ENCODE results near the gene NHLH2.

Gene NHLH2

DNA sequence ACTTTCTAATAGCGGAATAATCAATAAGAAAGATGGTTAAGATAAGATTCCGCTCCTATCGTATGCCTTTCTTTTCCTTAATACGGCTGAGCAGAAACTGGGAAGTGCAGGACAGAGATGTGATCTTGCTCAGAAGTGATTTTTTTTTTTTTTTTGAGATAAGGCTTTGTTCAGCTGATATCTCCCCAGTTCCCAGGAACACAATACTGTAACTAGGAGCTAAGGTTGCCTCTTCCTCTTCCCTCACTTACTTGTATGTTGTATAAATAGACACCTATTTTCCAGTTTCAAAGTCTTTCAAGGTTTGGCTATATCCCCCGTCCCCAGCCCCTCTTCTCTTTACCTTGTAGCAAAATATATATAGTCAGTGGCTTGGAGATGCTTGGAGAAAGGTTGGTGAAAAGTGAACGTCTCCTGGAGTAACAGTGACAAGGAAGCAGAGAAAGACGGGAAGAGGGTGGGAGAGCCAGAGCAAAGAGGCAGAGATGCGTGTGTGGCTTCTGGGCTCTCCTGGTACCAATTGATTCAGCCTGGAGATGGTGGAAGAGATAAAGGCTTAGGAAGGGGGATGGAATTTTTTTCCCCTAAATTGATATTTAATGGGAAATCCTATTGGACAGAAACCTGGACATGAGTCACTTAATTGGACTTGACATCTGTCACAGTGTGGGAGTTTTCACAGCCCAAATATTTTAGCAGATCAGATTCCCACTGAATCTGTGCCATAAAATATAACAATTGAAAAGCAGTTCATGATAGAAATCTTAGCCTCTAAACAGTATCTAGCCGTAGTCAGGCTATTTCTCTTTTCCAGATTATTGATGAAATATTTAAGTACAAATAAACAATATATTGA is at the start of gene NHLH2:
Gene NHLH2, minus strand, starts transcription at position 522 of the 856 bp plus-strand sequence. CDS start 2,754 bp downstream, outside the sequence.
- DNase-seq (ENCODE audit: extremely low read depth in 1 of 2, low read depth in 1 of 2) = no peak

DNA sequence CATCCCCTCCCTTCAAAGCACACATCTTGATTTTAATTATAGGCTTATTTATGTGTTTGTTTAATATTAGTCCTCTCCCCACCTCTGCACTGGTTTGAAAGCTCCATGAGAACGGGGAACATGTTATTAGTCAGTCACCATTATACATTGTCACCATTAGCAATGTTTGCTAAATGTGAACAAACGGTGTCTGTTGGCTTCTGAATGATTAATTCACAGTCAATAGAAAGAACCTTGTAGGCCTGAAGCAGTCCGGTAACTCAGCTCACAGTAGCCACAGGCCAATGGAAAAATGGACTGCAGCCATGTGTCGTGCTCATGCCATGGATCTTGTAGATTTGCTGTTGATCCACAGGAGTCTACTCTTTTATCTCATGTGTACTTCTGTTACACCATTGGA is 49.7 kb upstream of the NHLH2 start:
- no peak for DNase-seq (ENCODE audit: extremely low read depth in 1 of 2, low read depth in 1 of 2)

DNA sequence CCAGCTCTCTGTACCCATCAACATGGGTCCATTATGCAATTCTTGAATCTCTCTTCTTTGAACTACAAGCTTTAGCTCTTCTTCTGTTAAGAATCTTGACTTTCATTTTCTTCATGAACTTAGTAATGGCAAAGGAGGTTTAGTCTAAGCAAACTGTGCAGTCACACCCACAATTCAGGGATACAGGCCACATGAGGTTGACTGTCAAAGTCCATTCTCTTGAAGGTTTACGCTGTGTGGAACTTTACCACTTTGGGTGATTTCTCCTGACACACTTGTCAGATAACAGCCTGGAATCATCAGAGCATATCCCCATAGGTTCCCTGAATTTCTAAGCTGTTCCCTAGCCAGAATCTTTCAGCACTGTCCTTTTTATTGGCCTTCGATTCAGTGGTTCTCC is 48.0 kb upstream of the NHLH2 start:
- no peak for DNase-seq (ENCODE audit: extremely low read depth in 1 of 2, low read depth in 1 of 2)

DNA sequence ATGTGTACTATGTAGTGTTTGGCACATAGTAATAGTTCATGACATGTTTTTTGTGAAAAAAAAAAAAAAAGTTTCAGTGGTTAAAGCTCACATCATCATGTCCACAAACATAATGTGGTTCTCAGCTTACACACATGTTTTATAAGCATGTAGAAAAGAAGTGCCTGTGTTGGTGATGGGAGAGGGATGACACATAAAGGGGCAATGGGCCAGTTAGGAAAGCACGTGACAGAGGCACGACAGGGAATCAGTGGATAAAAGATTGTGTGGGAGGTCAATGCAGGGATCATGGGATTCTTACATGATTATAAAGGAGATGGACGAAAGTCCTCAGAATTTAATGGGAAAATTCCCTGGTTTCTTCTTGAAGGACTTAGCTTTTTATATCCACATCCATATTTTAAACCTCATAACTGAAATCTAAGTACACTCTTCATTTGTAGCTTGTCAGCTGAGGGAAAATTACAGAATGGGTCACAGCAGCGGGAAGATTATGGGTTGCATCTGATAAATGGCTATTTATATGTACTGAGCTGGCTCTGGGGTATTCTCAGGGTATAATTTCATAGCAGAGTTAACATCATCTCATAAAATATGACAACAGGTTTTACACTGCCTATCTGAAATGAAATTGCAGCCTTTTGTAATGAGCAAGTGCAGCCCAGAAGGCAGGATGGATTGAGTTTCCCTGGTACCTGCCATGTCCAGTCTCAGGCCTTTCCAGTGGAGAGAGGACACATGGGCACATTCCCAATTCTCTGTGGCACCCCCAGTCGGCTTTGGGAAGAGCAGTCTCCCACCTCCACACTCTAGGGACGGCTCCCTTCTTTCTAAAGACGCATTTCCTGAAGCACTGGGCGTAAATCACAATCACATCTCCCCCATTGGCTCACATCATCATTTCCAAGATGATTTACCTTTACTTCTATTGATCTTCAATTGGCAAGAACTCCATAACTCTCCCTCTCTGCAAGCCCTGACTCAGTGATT is 42.3 kb upstream of the NHLH2 start:
- no peak for DNase-seq (ENCODE audit: extremely low read depth in 1 of 2, low read depth in 1 of 2)

- DNase-seq (ENCODE audit: extremely low read depth in 1 of 2, low read depth in 1 of 2) = no peak
Observed at GRCh38 chr1:115880981-115881672, 40.2 kb upstream of the NHLH2 start.

DNA sequence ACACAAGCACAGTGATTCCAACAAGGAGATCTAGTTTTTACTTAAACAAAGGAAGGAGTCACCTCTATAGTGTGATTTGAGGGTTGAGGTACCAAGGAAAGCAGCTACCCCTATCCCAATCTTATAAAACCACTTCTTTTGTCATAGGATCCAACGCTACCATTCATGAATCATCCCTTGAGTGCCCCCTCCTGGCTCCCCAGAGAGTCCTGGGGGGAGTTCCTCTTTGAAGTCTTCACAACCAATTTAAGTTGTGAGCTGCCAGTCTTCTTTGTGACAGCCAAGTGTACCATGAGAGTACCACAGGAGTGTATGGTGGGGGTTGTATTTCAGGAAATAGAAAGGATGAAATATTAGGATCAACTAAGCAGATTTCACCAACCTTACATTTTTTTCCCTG is 39.1 kb upstream of the NHLH2 start:
- DNase-seq (ENCODE audit: extremely low read depth in 1 of 2, low read depth in 1 of 2) = no peak

DNA sequence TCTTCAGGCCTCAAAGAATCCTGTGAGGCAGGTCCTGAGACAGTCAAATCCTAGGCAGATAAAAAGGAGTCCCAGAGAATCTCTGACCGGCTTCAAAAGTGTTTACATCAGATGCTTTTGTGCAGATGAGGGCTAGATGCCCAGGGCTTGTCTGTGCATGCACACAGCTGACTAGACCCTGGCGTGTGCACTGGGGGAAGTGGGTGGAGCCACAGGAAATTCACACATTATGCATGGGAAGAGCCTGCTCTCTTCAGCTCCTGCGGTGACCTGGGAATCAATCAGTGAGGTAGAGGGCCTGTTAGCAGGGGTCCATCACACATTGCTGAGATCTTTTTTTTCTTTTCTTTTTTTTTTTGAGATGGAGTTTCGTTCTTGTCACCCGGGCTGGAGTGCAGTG is 36.6 kb upstream of the NHLH2 start:
- no peak for DNase-seq (ENCODE audit: extremely low read depth in 1 of 2, low read depth in 1 of 2)

- DNase-seq (ENCODE audit: extremely low read depth in 1 of 2, low read depth in 1 of 2) = no peak
Observed at GRCh38 chr1:115874904-115875303, 34.0 kb upstream of the NHLH2 start.

DNA sequence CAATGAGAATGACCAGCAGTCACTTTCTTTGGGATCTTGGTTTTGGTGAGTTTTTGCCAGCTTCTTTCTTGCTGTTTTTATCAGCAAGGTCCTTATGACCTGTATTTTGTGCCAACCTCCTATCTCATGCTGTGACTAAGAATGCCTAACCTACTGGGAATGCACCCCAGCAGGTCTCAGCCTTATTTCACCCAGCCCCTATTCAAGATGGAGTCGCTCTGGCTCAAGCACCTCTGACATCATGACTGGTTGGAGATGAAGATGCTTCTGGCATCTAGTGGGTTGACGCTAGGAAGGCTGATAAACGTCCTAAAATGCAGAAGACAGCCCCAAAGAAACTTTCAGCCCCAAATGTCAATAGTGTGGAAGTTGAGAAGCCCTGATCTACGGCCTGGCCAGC is 33.6 kb upstream of the NHLH2 start:
- DNase-seq (ENCODE audit: extremely low read depth in 1 of 2, low read depth in 1 of 2) = no peak

DNA sequence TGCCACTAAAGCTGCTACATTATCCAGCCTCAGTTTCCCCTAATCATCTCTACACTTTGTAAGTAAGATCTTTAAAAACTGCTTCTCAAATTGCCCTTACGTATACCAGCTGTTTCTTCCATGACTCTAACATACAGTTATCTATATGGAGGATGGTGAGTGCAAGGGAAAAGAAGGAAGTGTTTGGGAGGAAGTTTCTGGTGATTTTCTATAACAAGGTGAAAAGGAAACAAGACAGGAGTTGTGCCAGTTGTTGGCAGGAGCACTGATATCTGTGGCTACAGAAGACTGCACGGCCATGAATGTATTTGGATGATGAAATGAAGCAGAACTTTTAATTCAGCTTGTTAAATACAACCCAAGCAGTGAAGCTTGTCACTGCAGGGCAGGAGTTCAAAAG is 32.3 kb upstream of the NHLH2 start:
- DNase-seq (ENCODE audit: extremely low read depth in 1 of 2, low read depth in 1 of 2) = no peak

- no peak for DNase-seq (ENCODE audit: extremely low read depth in 1 of 2, low read depth in 1 of 2)
Observed at GRCh38 chr1:115869064-115869463, 28.1 kb upstream of the NHLH2 start.

DNA sequence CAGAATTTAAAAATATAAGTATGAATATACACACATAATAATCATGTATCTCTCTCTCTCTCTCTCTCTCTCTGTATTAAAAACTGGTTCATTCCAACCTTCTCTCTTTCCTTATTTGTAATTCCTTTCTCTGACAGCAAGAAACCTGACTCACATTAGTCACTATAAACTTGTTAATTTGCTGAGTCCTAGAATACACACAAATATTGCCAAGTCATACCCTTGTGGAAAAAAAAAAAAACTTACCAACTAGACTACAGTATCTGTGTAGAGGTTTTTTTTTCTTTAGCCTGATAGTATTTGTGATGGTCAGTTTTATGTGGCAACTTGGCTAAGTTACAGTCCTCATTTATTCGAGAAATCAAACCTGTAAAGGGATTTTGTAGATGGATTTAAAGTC is 26.3 kb upstream of the NHLH2 start:
- no peak for DNase-seq (ENCODE audit: extremely low read depth in 1 of 2, low read depth in 1 of 2)

DNA sequence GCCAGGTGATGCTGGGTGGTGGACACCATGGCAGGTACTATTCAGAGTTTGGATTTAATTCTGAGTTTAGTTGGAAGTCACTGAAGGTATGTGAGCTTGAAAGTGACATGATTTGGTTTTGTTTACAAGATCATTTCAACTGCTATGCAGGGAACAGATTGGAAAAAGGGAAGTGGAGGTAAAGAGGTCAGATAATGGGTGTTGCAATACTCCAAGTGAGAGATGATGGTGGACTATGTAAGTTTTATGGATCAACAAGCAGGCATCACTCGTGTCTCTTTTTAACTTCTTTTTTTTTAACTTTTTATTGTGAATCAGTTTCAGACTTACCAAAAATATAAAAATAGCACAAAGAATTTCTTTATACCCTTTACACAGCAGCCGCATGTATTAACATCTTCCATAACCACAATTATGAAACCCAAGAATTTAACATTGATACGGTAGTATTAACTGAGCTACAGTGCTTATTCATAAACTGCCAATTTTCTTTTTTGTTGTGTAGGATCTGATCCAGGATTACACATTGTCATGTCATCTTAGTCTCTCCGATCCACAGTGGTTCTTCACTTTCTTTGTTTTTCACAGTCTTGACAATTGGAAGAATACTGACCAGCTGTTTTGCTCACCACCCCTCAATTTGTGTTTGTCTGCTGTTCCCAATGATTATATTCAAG is 24.9 kb upstream of the NHLH2 start:
- no peak for DNase-seq (ENCODE audit: extremely low read depth in 1 of 2, low read depth in 1 of 2)

DNA sequence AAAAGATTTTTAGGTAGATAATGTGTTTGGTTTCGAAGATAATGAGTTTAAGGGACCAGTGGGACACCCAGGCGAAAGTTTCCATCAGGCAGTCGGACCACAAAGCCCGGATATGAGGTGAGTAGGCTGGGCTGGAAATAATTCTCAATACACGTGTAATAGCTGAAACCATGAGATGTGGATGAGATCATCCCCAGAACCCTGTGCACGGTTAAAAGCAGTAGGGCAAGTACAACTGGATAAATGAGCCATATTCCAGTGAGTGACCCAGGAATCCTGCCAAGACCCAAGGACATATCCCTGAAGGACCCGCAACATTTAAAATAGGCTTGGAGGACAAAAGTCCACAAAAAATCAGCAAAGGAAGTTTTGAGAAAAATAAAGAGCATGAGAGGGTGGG is 21.5 kb upstream of the NHLH2 start:
- no peak for DNase-seq (ENCODE audit: extremely low read depth in 1 of 2, low read depth in 1 of 2)

GRCh38 chr1:115854005-115854404 is 13.1 kb upstream of the NHLH2 start:
- DNase-seq (ENCODE audit: extremely low read depth in 1 of 2, low read depth in 1 of 2) = no peak

GRCh38 chr1:115850937-115851336 is 10.0 kb upstream of the NHLH2 start:
- no peak for DNase-seq (ENCODE audit: extremely low read depth in 1 of 2, low read depth in 1 of 2)

- no peak for DNase-seq (ENCODE audit: extremely low read depth in 1 of 2, low read depth in 1 of 2)
Observed at GRCh38 chr1:115847787-115848186, 6.9 kb upstream of the NHLH2 start.

GRCh38 chr1:115842948-115843347 is 2.0 kb upstream of the NHLH2 start:
- no peak for DNase-seq (ENCODE audit: extremely low read depth in 1 of 2, low read depth in 1 of 2)

DNA sequence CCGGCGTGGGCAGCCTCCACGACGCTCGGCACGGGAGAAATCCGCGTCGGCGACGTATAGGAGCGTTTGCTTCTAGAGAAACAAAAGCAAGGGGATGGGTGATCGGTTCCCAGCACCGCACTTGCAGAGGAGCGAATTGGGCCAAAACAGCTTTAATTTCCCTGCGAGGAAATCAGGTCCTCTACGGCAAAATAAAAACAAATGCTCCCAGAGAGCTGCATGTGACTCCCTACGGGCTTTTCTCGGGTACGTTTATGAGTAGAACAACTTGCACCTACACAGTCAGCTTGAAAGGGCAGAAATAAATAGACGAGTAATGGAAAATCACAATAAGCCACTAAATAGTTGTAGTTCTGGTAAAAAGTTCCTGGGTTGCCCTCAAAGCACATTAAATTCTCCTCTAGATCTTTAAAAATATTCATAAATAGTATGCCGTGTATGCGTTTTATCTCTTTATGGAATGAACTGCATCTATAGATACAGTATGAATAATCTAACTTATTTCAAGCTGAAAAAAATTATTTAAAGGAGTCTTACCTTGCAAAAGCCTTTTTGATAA is 1.2 kb downstream of the NHLH2 start:
- no peak for DNase-seq (ENCODE audit: extremely low read depth in 1 of 2, low read depth in 1 of 2)

- DNase-seq (ENCODE audit: extremely low read depth in 1 of 2, low read depth in 1 of 2) = no peak
Observed at GRCh38 chr1:115839029-115839678, 1.8 kb downstream of the NHLH2 start.

All from activated CD8-positive, alpha-beta memory T cell treated with anti-CD3 and anti-CD28 coated beads for 1 hour (primary cell).